ELR (cell line): Measurements from ENCODE around the gene EEFSEC.

Source experiments
- DNase-seq: peaks from one replicate; pipeline ENCODE4 v3.0.0-alpha.2; 2015; ENCODE audit warnings: low read depth

EEFSEC gene

DNA sequence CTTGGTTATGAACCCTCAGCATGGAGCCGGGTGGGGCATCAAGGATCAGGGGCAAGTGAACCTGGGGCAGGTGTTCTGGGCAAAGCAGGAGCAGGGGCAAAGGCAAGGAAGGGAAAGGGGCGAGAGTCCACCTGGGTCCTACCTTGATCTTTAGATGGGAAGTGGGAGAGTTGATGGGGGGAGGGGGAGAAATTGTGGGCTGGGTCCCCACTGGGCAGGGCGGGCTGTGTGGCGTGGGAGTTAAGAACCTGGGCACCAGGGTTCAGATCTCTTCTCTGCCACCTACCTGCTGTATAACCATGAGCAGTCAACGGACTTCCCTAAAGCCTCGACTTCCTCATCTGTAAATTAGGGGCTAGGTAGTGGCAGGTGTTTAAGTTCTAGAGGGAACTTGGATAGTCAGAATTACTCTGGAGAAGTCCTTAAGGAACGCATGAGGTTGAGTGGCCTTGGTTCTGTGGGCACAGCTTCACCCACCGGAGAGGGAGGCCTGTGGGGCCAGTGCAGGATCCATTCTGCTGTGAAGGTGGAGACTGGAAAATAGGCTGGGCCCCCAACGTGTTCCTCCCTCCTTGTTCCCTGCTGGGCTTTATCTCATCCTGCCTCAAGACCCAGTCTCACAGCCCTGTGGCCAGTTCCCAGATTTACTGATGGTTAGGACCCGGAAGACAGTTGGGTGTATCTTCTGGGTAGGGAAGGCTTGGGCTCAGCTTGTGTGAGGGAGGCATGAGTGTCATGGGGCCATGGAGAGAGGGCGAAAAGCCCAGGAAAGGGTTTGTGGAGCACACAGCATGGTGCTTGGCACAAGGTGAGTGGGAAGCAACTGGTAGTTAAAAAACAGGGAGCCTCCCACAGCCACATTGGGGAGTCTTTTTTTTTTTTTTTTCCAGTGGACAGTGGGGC, 90.6 kb downstream of the EEFSEC start:
- DNase-seq, result no peak

DNA sequence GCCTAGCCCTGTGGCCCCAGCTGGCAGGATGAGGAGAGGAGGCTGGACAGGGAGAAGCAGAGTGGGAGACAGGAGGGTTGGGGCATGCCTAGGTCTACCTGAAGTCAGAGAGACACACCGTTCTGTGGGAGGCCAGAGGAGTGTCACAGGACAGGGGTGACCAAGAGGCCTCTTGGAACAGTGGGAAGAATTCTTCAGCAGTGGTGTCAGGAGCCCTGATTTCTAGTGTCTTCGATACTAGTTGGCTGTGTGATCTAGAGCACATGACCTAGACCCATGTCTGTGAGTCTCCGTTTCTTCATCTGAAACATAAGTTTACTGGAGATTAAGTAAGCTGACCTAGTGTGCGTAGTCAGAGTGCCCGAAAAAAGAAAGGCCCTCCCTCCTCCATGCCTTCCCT, 92.2 kb downstream of the EEFSEC start:
- DNase-seq, result no peak

DNA sequence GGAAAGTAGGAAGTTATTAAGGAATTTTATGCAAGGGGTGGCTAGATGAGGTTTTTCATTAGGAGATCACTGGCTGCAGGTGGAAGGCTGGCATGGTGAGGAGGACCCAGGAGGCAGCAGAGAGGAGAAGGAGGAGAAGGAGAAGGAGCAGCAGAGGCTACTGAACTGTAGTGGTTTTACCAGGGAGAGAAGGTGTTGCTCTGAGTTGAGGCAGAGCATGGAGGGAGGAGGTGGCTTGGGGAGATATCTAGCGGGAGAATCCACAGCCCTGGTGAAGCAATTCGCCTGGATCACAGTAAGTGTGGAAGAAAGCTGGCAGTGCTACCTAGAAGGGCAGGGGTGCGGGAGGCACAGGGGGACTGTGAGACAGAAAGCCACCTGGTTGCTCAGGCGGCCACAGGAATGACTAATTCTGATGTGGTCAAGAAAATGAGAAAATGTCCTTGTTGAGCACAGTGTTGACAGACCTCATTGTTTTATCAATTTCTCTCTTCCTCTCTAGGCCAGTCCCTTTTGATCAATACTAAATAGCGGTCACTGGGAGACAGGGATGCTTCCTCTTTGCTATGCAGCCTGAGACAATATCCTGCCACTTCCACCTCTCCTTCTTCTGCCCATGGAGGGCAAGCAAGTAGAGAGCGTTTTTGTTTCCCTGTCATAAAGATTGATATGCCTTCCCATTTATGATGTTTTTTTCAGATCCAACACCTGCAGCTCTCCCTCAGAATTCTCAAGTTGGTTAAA, 94.6 kb downstream of the EEFSEC start:
- DNase-seq, result no peak

DNA sequence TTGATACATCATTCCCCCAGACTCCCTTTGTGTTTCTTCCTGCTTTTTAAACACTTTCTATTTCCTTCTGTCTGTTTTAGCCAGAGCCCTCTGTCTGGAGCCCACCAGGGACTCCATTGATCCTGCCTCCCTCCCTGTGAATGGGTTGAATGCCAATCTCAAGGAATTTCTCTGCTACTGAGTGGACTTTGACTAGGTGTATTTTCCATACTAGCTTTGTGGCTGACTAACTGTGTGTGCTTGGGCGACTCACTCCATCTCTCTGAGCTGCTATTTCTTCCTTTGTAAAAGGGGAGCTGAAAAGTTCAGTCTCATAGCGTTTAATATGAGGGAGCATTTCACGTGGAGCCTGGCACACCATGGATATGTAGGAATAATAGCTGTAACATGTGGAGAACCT, 98.8 kb downstream of the EEFSEC start:
- DNase-seq, result peak; percentile 11

DNA sequence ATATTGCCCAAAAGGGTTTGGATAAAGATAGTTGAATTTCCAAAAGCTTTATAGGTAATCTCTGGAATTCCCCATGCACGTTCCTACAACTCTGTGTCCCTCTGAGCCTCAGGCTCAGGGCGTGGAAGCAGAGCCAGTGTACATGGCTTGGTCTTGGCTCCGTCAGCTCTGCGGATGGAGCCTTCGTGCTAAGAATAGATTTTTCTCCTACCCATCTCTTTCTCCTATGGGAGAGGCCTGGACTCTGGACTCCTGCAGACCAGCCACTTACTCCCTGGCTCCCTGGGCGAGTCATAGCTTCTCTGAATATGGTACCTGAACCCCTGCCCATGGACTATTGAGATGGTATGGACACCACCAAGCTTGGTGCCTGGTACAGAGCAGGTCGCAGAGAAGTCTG, 99.9 kb downstream of the EEFSEC start:
- no peak for DNase-seq

- DNase-seq, result no peak
Measured at GRCh38 chr3:128254066-128254590, 100.8 kb downstream of the EEFSEC start.

- DNase-seq, result no peak
Measured at GRCh38 chr3:128254967-128255366, 101.7 kb downstream of the EEFSEC start.

- no peak for DNase-seq
Measured at GRCh38 chr3:128256131-128256530, 102.8 kb downstream of the EEFSEC start.

DNA sequence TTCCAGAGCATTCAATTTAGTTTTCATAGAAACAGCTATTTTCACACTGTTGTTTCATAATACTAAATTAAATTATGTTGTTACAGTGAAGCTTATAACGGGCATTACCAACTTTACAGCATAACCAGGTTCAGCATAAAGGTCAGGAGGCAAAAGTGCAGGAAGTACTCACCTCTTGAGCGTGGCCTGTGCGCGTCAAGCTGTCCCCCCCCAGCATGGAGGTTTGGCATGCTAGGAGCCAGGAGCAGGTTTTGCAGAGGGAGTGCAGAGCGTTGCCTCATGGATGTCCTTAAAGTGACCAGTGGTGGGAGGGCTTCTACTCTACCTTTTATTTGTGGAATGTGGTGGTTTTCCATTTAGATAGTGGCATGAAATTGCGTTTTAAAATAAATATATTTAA, 104.4 kb downstream of the EEFSEC start:
- no peak for DNase-seq

DNA sequence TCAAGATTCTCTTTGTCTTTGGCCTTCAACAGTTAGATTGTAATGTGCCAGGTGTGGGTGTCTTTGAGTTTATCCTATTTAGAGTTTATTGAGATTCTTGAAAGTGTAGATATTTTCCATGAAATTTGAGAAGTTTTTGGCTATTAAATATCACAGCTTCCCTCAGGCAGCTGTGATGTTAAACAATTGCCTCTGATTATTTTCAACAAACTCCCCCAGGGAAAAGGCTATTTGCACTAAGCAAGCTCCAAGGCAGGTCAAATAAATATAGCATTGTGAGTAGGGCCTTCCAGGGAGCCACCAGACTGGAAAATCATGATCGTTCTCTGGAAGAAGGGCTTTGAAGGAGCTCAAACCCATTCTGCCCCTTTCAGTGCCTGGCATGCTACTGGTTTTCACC, 107.0 kb downstream of the EEFSEC start:
- no peak for DNase-seq

- no peak for DNase-seq
Measured at GRCh38 chr3:128262457-128262856, 109.2 kb downstream of the EEFSEC start.

DNA sequence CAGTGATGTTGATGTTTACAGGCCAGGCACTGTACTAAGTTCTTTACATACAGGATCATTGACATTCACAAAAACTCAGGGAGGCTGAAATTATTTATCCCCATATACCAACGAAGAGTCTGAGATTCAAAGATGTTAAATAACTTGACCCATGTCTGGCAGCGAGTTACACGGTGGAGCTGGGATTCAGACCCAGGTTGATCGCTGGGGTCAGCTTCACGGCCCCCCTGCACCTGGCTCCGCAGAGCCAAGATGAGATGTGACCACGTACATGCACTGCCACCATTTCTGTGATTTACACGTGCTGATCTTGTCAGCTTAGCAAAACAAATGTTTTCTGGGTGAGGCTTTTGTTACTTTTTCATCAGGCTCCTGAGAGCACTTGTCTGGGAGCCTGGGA, 109.8 kb downstream of the EEFSEC start:
- no peak for DNase-seq

DNA sequence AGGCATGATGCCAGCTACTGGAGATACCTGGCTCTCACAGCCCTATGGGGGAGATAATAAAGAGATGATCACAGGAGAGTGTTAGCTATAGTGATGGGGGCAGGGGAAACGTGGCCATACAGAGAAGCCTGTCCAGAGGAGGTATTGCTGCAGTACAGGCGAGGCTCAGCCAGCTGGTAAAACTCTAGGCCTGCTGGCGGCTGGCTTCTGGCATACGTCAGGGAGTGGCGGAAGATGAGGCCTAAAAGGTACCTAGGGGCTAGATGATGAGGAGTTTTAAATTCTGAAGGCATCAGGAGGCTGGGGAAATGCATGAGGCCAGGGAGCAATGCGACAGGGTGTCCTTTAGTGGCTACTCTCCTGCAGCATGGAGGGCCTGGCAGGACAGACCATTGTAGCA, 110.7 kb downstream of the EEFSEC start:
- DNase-seq, result no peak

DNA sequence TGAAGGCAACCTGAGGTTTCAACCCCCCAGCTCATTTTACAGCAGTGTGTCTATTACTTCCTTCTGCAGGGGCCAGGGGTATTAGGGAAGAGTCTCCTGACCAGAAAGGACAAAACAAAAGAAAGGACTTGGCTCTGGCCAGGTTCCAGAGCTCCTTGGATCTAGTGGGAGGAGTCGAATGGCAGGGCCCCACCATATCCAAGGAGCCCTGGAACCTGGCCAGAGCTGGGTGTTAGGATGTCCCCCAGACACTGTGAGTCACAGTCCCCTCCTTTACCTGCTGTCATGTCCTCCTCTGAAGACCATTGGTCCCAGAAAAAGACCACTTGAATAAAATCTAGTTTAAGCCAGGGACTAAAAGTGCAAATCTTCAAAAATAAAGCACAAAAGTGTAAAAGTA, 113.2 kb downstream of the EEFSEC start:
- DNase-seq, result peak; percentile 14

DNA sequence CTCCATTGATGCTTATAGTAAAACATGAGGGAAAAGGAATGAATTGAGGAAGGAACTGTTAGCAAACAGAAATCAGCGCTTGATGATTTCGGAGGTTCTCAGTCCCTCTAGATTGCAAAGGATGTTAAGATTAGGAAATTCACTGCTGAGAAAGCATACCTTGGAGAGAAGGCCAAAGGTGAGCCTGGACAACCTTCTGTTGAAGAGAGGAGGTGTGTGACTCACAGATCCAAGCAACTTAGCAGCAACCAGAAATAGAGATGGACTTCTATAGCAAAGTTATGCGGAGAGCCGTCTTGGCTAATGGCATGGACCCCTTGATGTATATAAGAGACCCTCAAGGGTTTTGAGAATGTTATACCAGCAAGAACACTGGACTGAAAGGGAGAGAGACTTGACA, 114.3 kb downstream of the EEFSEC start:
- DNase-seq, result no peak

DNA sequence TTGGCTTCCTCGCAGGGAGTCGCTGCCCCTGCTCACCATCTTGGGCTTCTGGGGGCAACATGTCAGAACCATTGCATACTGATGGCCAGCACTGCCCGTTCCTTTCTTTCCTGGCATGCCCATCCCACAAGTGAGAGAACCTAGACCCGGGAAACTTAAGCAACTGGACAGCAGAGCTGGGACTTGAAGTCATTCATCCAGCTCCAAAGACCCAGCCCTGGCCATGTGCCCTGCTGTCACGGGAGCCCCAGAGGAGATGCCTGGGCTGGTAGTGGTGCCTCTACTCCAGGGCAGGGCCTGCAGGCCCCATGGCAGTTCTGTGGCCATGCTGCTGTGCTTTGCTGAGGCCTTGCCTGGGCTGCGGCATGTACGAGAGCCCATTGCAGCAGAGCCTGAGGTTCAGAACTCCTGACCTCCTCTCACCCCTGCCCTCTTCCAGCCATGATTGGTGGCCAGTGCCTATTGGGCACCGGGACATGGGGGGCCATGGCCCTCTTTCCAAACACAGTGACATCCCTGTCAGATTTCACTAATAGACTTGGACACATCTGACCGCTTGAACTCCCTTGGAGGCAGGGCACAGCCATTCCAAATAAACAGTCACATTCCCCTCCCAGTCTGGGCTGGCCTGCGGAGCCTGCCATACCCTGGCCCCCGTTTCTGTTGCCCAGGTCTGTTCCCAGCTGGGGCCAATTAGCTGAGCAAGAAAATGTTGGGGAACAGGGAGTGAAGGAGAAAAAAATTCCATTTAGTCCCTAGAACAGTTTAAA, 115.9 kb downstream of the EEFSEC start:
- DNase-seq, result no peak

DNA sequence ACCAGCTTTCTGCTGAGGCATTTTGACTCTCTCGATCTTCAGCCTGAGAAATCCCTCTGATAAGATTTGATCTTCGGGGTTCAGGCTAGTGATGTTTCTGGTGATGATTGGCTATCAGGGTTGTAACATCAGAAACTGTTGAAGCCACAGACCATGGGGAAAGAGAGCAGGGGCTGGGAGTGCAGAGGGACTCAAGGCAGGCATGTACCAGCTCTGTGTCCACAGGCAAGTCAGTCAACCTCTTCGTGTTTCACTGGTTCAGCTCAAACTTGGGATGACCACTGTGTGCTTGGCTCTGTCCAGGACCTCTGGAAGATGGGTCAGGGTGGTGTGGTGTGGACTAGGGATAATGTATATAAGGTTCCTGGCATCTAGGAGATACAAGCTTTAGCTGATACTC, 116.5 kb downstream of the EEFSEC start:
- DNase-seq, result no peak

GRCh38 chr3:128270559-128271492, 117.5 kb downstream of the EEFSEC start:
- no peak for DNase-seq

GRCh38 chr3:128271536-128272332, 118.5 kb downstream of the EEFSEC start:
- no peak for DNase-seq

GRCh38 chr3:128273109-128273840, 120.0 kb downstream of the EEFSEC start:
- DNase-seq, result no peak
